NOMO-1 treated with DMSO at 0.1 percent for 48 hours (cell line): Measurements from ENCODE around the gene TMEM233.

Experiments
- DNase-seq: peaks from one replicate; lab custom pipeline; 2025; ENCODE audit not compliant: unreplicated experiment; lab: John Stamatoyannopoulos, UW

The TMEM233 gene

GRCh38 chr12:119593578-119594398, at the start of gene TMEM233:
TMEM233 (plus strand) TSS chr12:119593774; CDS start chr12:119593849, 75 bp downstream.
- DNase-seq: no peak

GRCh38 chr12:119544765-119545625, 48.6 kb upstream of the TMEM233 start:
- peak; percentile 27 for DNase-seq

GRCh38 chr12:119546340-119546739, 47.2 kb upstream of the TMEM233 start:
- no peak for DNase-seq

GRCh38 chr12:119547001-119547400, 46.6 kb upstream of the TMEM233 start:
- no peak for DNase-seq

- DNase-seq: no peak
Measured at GRCh38 chr12:119556854-119557253, 36.7 kb upstream of the TMEM233 start.

GRCh38 chr12:119565404-119565803, 28.2 kb upstream of the TMEM233 start:
- no peak for DNase-seq

- no peak for DNase-seq
Measured at GRCh38 chr12:119570771-119571170, 22.8 kb upstream of the TMEM233 start.

- no peak for DNase-seq
Measured at GRCh38 chr12:119573086-119573485, 20.5 kb upstream of the TMEM233 start.

GRCh38 chr12:119574255-119574654, 19.3 kb upstream of the TMEM233 start:
- no peak for DNase-seq

- no peak for DNase-seq
Measured at GRCh38 chr12:119576118-119576810, 17.3 kb upstream of the TMEM233 start.

- DNase-seq: no peak
Measured at GRCh38 chr12:119576915-119577314, 16.7 kb upstream of the TMEM233 start.

GRCh38 chr12:119578112-119578511, 15.5 kb upstream of the TMEM233 start:
- DNase-seq: no peak

GRCh38 chr12:119589097-119589496, 4.5 kb upstream of the TMEM233 start:
- peak; percentile 32 for DNase-seq

- no peak for DNase-seq
Measured at GRCh38 chr12:119589634-119590033, 3.9 kb upstream of the TMEM233 start.

GRCh38 chr12:119592232-119592631, 1.3 kb upstream of the TMEM233 start:
- DNase-seq: no peak

GRCh38 chr12:119594399-119594730, 791 bp downstream of the TMEM233 start:
- no peak for DNase-seq

GRCh38 chr12:119594772-119595445, 1.3 kb downstream of the TMEM233 start:
- no peak for DNase-seq

- DNase-seq: no peak
Measured at GRCh38 chr12:119598159-119598558, 4.6 kb downstream of the TMEM233 start.

GRCh38 chr12:119601877-119602733, 8.5 kb downstream of the TMEM233 start:
- DNase-seq: no peak

- DNase-seq: no peak
Measured at GRCh38 chr12:119602734-119603094, 9.1 kb downstream of the TMEM233 start.
